CD8-positive, alpha-beta memory T cell (primary cell): ENCODE results near the gene ZNF48. TPM values are rescaled to one million over a fixed set of nuclear protein-coding genes. Genes with fewer than 3 reads are reported as not detected.
A peak's percentile ranks its signal among the peaks of the same experiment; 100 is the strongest.

ENCODE experiments used
- CTCF ChIA-PET: fragments of 350-600 bp; sonication (Branson Sonifier 250); formaldehyde crosslinking; loops from one replicate; lab custom pipeline; 2021; ENCODE audit warnings: antibody characterized with exemption; lab: Charles Lee
- POLR2A ChIA-PET: fragments of 350-600 bp; sonication (Branson Sonifier 250); formaldehyde crosslinking; loops from one replicate; lab custom pipeline; 2021; ENCODE audit warnings: antibody characterized with exemption; lab: Charles Lee
- DNase-seq, 5 donors: peaks; one replicate each; pipeline versions ENCODE4 v3.0.0 to v3.0.0-alpha.2; 2020 to 2022; ENCODE audit warnings: mixed read lengths in 1 of 5
- H3K27ac ChIP-seq: one replicate; pipeline ENCODE4 v1.7.0; 2013; ENCODE audit warnings: low read depth, mild to moderate bottlenecking, low read length, moderate library complexity
- H3K27me3 ChIP-seq: 2 replicates; pipeline ENCODE4 v1.7.0; 2013; ENCODE audit warnings: low read length, mild to moderate bottlenecking; ENCODE audit not compliant: insufficient read depth, poor library complexity, severe bottlenecking
- H3K36me3 ChIP-seq: 2 replicates; pipeline ENCODE4 v1.7.0; 2013; ENCODE audit warnings: mild to moderate bottlenecking, low read length, moderate library complexity; ENCODE audit not compliant: insufficient read depth
- H3K4me1 ChIP-seq: 2 replicates; pipeline ENCODE4 v1.7.0; 2013; ENCODE audit warnings: mild to moderate bottlenecking, low read length, moderate library complexity; ENCODE audit not compliant: insufficient read depth
- H3K4me3 ChIP-seq: 2 replicates; pipeline ENCODE4 v1.7.0; 2013; ENCODE audit warnings: mild to moderate bottlenecking, low read length
- H3K9me3 ChIP-seq: 2 replicates; pipeline ENCODE4 v1.7.0; 2013; ENCODE audit warnings: mild to moderate bottlenecking, low read length
- H3K27ac Mint-ChIP-seq, 8 donors: one replicate each; pipeline ENCODE4 v1.8.0; 2020 to 2021; ENCODE audit warnings: mixed read lengths in 8 of 8, mild to moderate bottlenecking in 6 of 8, inconsistent platforms in 3 of 8, moderate library complexity in 3 of 8
- H3K27me3 Mint-ChIP-seq, 2 donors: one replicate each; pipeline ENCODE4 v1.8.0; 2020 to 2021; ENCODE audit warnings: mixed read lengths in 2 of 2, mild to moderate bottlenecking in 1 of 2, moderate library complexity in 1 of 2
- H3K36me3 Mint-ChIP-seq, 3 donors: one replicate each; pipeline ENCODE4 v1.8.0; 2020 to 2021; ENCODE audit warnings: mixed read lengths in 3 of 3, inconsistent platforms in 1 of 3, mild to moderate bottlenecking in 1 of 3
- H3K4me1 Mint-ChIP-seq, 3 donors: one replicate each; pipeline ENCODE4 v1.8.0; 2020 to 2021; ENCODE audit warnings: mixed read lengths in 3 of 3, inconsistent platforms in 1 of 3, mild to moderate bottlenecking in 1 of 3
- H3K4me3 Mint-ChIP-seq, 7 donors: one replicate each; pipeline ENCODE4 v1.8.0; 2020 to 2021; ENCODE audit warnings: mixed read lengths in 7 of 7, mild to moderate bottlenecking in 6 of 7, moderate library complexity in 4 of 7, inconsistent platforms in 2 of 7
- H3K9me3 Mint-ChIP-seq, 5 donors: one replicate each; pipeline ENCODE4 v1.8.0; 2020 to 2022; ENCODE audit warnings: mixed read lengths in 5 of 5, mild to moderate bottlenecking in 3 of 5, moderate library complexity in 2 of 5, inconsistent platforms in 1 of 5
- polyA plus RNA-seq: library from polyadenylated mRNA; unstranded; fragments of 300-500 nt; fragmentation: Illumina TruSeq; gene quantifications from one replicate; pipeline ENCODE4 v1.2.3, GENCODE V29; 2021
- total RNA-seq, 2 experiments: library from RNA; stranded (reverse); gene quantifications; one replicate each; pipeline ENCODE4 v1.2.3, GENCODE V29; 2021

Gene ZNF48
- total and polyA plus RNA-seq, 3 experiments from 2014 or later, result 10.2 to 19.3 (median 18.4) TPM

DNA sequence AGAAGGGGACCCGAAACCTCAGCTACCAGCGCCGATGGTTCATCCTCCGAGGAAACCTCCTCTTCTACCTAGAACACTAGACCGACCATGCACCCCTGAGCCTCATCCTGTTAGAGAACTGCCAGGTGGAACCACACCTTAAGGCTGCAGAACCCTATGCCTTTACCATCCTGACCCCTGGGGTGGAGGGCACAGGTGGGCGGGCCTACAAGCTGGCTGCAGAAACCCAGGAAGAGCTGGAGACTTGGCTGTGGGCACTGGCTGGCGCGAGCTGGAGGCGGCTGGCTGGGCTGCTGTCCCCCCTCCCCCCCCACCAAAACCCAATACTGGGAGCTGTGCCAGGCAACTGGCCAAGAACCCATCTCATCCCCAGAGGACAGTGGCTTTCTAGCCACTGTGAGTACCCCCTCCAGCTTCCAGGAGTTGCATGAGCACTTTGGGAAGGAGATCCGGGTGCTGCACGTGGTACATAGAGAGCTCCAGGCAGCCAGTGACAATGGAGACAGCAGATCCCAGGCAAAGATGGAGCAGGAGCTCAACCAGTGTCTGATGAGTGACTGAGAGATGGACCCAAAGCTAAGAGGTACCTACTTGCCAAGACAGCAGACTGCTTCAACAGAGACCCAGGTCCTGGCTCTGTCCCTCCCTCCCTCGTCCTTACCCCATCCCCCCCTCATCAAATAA is 38.7 kb upstream of the ZNF48 start:
- DNase-seq, result peak in 1 of 5 donors; percentile 47
- Mint-ChIP-seq H3K36me3 (peaks cover 0 to 75% (median 4%) of the 10 kb centered on the region in 3 donors), H3K27ac (peak overlapping the region; percentile 90 to 99 (median 96)), H3K9me3 (no peaks in the 10 kb centered on the region), H3K4me3 (peak overlapping the region; percentile 88 to 96 (median 95)), H3K27me3 (no peaks in the 10 kb centered on the region), H3K4me1 (peaks cover 23 to 38% (median 24%) of the 10 kb centered on the region in 3 donors)
- no peaks in the 10 kb centered on the region for H3K27me3 ChIP-seq
- CTCF ChIA-PET, result interaction anchor here (1.1 to 2.6 kb wide), 3 partner anchors 12 to 53 kb away, joined by 3 to 8 read pairs (median 5); partner anchors contain the start of gene TBC1D10B
- POLR2A ChIA-PET, result interaction anchor here (0.5 to 0.6 kb wide), 2 partner anchors 33 to 264 kb away, joined by 3 to 4 read pairs; no protein-coding TSS in a partner anchor
- no peaks in the 10 kb centered on the region for H3K9me3 ChIP-seq
- peak overlapping the region; percentile 95 for H3K27ac ChIP-seq
- peaks cover 25% of the 10 kb centered on the region for H3K36me3 ChIP-seq
- H3K4me1 ChIP-seq, result peaks cover 24% of the 10 kb centered on the region
- no peak overlapping the region for H3K4me3 ChIP-seq

DNA sequence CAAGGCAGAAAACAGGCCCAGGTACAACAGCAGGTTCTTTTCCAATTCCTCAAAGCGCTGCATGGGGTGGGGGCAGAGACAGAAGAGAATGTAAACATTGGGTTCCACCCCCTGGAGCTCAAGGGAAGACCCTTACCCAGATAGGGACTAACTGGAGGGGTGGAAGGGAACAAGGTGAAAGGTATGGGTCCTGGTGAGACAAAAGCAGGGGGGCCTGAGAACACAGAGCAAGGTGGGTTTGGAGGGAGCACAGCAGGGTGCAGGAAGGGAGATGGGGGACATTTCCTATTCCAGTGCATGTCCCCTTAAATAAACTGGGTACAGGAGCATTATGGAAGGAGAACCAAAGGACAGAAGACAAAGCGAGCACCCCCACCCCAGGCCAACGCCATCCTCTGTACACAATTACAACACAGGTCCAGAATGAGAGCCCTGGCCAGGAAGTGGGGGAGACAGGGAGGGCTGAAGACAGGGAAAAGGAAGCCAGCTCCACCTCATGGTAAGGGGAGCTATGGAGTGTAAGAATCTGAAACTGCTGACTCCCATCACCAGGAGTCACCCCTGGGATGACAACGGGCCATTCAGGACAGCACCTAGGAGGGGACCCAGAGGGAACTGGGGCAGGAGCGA is 38.0 kb upstream of the ZNF48 start:
- Mint-ChIP-seq H3K4me3 (peak overlapping the region in 2 of 7 donors; percentile 33 to 76), H3K9me3 (no peaks in the 10 kb centered on the region), H3K27ac (peak overlapping the region in 7 of 8 donors; percentile 22 to 95 (median 81)), H3K27me3 (no peaks in the 10 kb centered on the region), H3K36me3 (peaks cover 0 to 70% (median 5%) of the 10 kb centered on the region in 3 donors), H3K4me1 (peaks cover 23 to 36% (median 24%) of the 10 kb centered on the region in 3 donors)
- H3K4me1 ChIP-seq, result peaks cover 24% of the 10 kb centered on the region
- H3K36me3 ChIP-seq, result peaks cover 19% of the 10 kb centered on the region
- no peaks in the 10 kb centered on the region for H3K9me3 ChIP-seq
- no peak overlapping the region for H3K27ac ChIP-seq
- CTCF ChIA-PET, result interaction anchor here (1.1 to 2.6 kb wide), 3 partner anchors 12 to 52 kb away, joined by 3 to 8 read pairs (median 5); partner anchors contain the start of gene TBC1D10B
- peak in 1 of 5 donors; percentile 38 for DNase-seq
- no peaks in the 10 kb centered on the region for H3K27me3 ChIP-seq
- POLR2A ChIA-PET, result interaction anchor here (0.5 to 2.1 kb wide), 2 partner anchors 14 to 34 kb away, joined by 4 to 6 read pairs; no protein-coding TSS in a partner anchor
- H3K4me3 ChIP-seq, result no peak overlapping the region

DNA sequence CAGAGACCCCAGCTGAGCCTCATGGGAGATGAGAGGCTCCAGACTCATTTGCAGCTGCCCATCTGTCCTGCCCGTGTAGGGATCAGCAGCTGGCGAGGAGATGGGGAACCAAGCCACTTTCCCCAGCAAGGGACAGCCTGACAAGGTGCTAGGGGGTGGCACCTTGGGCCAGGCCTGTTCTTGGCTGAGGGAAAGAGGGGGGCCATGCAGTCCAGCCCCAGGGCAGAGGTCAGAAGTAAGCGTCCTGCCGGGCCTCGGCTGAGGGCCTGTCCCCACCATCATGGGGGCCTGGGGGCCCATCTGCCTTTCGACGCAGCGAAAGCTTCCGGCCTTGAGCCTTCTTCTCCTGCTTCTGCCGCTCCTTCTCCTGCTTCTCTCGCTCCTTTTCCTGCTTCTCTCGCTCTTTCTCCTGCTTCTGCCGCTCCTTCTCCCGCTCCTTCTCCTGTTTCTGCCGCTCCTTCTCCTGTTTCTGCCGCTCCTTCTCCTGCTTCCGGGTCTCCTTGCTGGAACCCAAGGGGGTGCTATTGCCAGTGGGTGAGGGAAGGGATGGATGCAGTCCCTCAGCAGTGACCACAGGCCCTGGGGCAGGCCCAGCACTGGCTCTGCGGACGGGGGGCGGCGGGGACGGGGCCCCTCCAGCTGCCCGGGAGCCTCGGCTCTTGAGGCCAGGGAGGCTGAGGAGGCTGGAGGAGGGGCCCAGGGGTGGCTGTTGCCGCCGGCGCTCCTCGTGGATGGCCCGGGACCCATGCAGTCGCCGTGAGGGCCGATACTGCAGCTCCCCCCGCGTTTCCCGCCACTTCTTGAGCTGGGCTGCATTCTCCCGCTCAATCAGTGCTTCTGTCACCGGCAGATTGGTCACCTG is 37.3 kb upstream of the ZNF48 start:
- CTCF ChIA-PET, result interaction anchor here (1.2 to 2.6 kb wide), 2 partner anchors 13 to 52 kb away, joined by 5 to 8 read pairs; partner anchors contain the start of gene TBC1D10B
- Mint-ChIP-seq H3K36me3 (peaks cover under 1 to 68% (median 8%) of the 10 kb centered on the region in 3 donors), H3K4me1 (peaks cover 22 to 35% (median 28%) of the 10 kb centered on the region in 3 donors)

DNA sequence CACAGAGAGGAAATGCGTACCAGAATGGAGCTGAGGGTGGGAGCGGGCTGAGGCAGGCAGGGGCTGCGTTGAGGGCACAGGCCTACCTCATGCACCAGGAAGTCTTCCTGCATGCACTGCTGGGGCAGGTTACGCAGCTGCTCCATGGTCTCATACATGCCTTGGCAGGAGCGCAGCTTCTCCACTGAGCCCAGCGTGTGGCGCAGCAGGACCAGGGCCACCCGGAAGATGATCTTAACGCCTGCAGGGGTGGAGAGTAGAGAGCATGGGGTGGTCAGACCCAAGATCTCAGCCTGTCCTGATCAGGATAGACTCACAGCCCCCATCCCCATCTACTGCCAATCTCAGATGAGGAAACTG is 36.7 kb upstream of the ZNF48 start:
- peaks cover 10% of the 10 kb centered on the region for H3K36me3 ChIP-seq
- Mint-ChIP-seq H3K27ac (peak overlapping the region in 1 of 8 donors; percentile 22), H3K9me3 (no peaks in the 10 kb centered on the region), H3K4me1 (peaks cover 22 to 29% (median 28%) of the 10 kb centered on the region in 3 donors), H3K4me3 (no peak overlapping the region), H3K36me3 (peaks cover 3 to 68% (median 15%) of the 10 kb centered on the region in 3 donors), H3K27me3 (no peaks in the 10 kb centered on the region)
- no peaks in the 10 kb centered on the region for H3K27me3 ChIP-seq
- no peak overlapping the region for H3K27ac ChIP-seq
- H3K9me3 ChIP-seq, result no peaks in the 10 kb centered on the region
- no peak overlapping the region for H3K4me3 ChIP-seq
- peaks cover 20% of the 10 kb centered on the region for H3K4me1 ChIP-seq
- POLR2A ChIA-PET, result interaction anchor here (2.1 kb wide), 1 partner anchor 12 kb away, joined by 6 read pairs; no protein-coding TSS in a partner anchor
- DNase-seq, result no peak
- CTCF ChIA-PET, result interaction anchor here (1.2 to 2.6 kb wide), 2 partner anchors 13 to 51 kb away, joined by 5 to 8 read pairs; partner anchors contain the start of gene TBC1D10B

More for the DNA sequence above, 37.3 kb upstream of the ZNF48 start:
- peak overlapping the region in 1 of 7 donors; percentile 76 for H3K4me3 Mint-ChIP-seq
- H3K27me3 Mint-ChIP-seq, result no peaks in the 10 kb centered on the region
- POLR2A ChIA-PET, result interaction anchor here (2.1 kb wide), 1 partner anchor 13 kb away, joined by 6 read pairs; no protein-coding TSS in a partner anchor
- no peaks in the 10 kb centered on the region for H3K27me3 ChIP-seq
- no peak overlapping the region for H3K4me3 ChIP-seq
- H3K36me3 ChIP-seq, result peaks cover 16% of the 10 kb centered on the region
- DNase-seq, result peak in 1 of 5 donors; percentile 42
- H3K9me3 Mint-ChIP-seq, result no peaks in the 10 kb centered on the region
- peaks cover 24% of the 10 kb centered on the region for H3K4me1 ChIP-seq
- no peaks in the 10 kb centered on the region for H3K9me3 ChIP-seq
- H3K27ac Mint-ChIP-seq, result peak overlapping the region in 2 of 8 donors; percentile 50 to 94
- H3K27ac ChIP-seq, result no peak overlapping the region

DNA sequence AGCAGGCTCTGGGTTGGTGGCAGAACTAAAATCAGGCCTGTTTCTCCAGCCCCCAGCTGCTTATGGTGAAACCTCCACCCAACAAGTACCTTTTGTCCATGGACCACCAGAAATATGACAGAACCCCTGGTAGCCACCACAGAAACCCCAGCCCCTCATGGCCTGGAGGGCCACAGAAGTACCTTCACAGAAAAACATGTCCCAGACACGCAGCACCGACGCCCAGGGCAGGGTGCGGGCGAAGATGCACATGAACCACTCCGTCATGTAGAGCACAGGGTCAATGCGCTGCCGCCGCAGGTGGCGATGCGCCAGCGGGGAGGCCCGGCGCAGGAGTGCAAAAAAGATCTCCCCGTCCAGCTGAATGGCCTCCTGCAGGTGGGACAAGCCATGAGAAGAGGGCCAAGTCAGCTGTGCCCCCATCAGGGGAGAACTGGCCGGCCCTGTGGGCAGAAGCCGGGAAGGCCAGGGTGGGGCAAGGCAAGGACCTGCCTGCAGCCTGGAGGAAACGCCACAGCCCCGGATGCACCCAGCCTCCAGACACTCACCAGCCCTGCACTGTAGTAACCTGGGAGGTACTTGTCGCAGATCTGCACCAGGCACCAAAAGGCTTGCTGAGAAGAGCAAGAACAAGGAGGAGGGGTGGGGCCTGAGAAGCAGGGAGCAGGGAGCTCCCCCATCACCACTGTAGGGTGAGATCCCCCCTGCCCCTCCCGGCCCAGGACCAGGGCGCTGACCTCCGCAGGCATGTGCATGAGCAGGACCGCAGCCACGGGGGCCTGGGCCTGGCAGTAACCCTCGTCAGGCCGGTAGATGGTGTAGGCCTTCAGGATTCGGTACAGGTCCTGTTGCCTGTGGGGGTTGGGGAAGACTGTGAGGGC is 36.0 kb upstream of the ZNF48 start:
- no peak overlapping the region for H3K27ac ChIP-seq
- no peak overlapping the region for H3K4me3 ChIP-seq
- H3K9me3 ChIP-seq, result no peaks in the 10 kb centered on the region
- no peak for DNase-seq
- no peak overlapping the region for H3K4me3 Mint-ChIP-seq
- H3K4me1 ChIP-seq, result peaks cover 13% of the 10 kb centered on the region
- H3K36me3 ChIP-seq, result peaks cover 5% of the 10 kb centered on the region
- ChIA-PET CTCF (interaction anchor here (1.2 to 1.3 kb wide), 2 partner anchors 50 to 51 kb away, joined by 4 to 5 read pairs; no protein-coding TSS in a partner anchor), POLR2A (interaction anchor here (2.1 kb wide), 1 partner anchor 12 kb away, joined by 6 read pairs; no protein-coding TSS in a partner anchor)
- no peaks in the 10 kb centered on the region for H3K27me3 Mint-ChIP-seq
- H3K27me3 ChIP-seq, result no peaks in the 10 kb centered on the region
- H3K9me3 Mint-ChIP-seq, result no peaks in the 10 kb centered on the region
- H3K4me1 Mint-ChIP-seq, result peaks cover 19 to 23% (median 22%) of the 10 kb centered on the region in 3 donors
- H3K36me3 Mint-ChIP-seq, result peaks cover 3 to 66% (median 15%) of the 10 kb centered on the region in 3 donors
- H3K27ac Mint-ChIP-seq, result peak overlapping the region in 2 of 8 donors; percentile 41 to 72

DNA sequence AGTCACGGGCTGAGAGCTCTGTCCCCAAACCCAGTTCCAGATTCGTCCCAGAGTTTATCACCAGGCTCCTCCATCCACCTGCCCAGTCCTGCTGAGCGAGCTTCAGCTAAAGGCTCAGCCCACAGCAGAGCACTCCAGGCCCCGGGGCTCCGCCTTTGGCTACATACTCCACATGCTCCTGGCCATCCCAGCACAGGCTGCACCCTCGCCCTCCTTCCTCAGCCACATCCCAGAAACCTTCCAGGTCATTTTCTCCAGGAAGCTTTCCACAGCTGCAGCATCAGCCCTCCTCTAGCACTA is 35.4 kb upstream of the ZNF48 start:
- Mint-ChIP-seq H3K4me3 (peak overlapping the region in 1 of 7 donors; percentile 17), H3K9me3 (no peaks in the 10 kb centered on the region), H3K27me3 (no peaks in the 10 kb centered on the region), H3K4me1 (peaks cover 15 to 24% (median 21%) of the 10 kb centered on the region in 3 donors), H3K27ac (peak overlapping the region in 2 of 8 donors; percentile 32 to 50), H3K36me3 (peaks cover 3 to 67% (median 15%) of the 10 kb centered on the region in 3 donors)
- no peaks in the 10 kb centered on the region for H3K27me3 ChIP-seq
- H3K9me3 ChIP-seq, result no peaks in the 10 kb centered on the region
- DNase-seq, result no peak
- H3K4me3 ChIP-seq, result no peak overlapping the region
- peaks cover 10% of the 10 kb centered on the region for H3K4me1 ChIP-seq
- ChIA-PET CTCF (interaction anchor here (0.6 to 1.3 kb wide), 2 partner anchors 50 to 732 kb away, joined by 3 to 4 read pairs; no protein-coding TSS in a partner anchor), POLR2A (no interaction called here)
- H3K36me3 ChIP-seq, result peaks cover 5% of the 10 kb centered on the region
- no peak overlapping the region for H3K27ac ChIP-seq
